HG02840 (cell line): ENCODE results near the gene EFS.

Source experiments
- ATAC-seq: cut with Tn5 transposase; IDR thresholded peaks from one replicate; pipeline ENCODE4 v1.9.1; 2021; ENCODE audit warnings: mild to moderate bottlenecking, moderate library complexity, moderate number of reproducible peaks; ENCODE audit not compliant: unreplicated experiment, low FRiP score

EFS gene

DNA sequence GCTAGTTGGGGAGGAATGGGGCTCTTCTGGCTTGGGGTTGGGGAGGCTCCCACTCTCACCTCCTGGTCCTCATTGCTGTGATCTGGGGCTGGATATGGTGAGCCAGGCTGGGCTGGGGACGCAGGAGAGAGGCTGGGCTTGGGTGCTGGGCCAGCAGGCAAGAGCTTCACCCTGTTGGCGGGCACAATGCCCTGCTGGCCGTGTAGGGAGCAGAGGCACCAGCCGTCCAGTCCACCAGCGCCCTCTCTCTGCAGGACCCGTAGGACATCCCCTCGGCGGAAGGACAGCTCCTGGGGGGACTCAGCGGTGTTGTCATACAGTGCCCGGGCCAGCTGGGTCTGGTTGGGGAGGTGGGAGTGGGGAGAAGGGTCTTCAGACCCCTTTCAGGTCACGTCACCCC, 4.5 kb downstream of the EFS start:
- ATAC-seq, result no peak

DNA sequence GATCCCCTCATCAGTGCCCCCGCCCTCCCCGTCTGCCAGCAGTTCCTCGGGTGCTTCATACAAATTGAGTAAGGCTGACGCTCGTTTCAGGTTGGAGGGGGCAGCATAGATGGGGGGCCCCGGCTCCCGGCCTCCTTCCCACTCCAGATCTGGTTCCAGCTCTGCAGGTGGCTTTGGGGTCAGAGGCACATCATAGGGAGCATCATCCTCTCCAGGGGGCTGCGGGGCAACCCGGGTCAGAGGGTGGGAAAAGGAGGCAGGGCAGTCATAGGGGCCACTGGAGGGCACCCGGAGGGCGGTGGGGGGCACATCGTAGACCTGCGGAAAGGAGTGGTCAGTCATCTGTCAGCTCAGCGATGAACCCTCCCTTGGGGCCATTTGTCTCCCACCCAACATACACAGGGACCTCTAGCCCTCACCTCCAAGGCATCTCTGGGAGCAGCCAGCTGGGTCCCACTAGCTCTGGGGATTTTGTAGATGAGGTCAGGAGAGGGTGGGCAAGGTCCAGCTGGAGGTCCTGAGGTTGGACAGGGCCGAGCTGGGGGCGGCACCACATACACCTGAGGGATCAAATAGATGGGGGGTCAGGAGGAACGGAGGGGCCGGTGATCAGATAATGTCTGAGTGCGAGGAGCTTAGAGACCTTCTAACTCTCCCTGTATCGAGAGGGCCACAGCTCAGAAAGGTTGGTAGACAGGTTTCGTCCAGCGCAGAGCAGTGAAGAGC, 5.1 kb downstream of the EFS start:
- no peak for ATAC-seq

DNA sequence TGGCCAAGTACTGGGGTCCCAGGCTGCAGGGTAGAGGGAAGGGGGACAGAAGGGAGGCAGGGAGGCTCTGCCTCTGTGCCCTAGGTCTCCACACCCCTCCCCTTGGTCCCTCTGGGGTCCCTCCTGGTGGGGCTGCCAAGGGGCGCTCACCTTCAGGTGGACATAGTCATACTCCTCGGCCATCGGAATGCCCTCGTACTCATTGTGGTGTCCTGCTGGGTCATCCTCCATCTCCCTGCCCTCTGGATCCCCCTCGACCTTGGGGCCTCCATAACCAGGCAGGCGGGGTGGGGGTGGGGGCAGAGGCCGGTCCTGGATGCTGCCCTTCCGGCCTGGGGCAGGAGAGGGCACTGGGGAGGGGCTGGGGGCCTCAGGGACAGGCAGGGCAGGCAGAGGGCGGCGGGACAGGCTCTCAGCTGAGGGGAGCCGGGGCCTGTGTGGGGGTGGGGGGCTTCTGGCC, 5.8 kb downstream of the EFS start:
- ATAC-seq, result no peak

- ATAC-seq, result no peak
Measured at GRCh38 chr14:23358553-23359166, 6.3 kb downstream of the EFS start.

DNA sequence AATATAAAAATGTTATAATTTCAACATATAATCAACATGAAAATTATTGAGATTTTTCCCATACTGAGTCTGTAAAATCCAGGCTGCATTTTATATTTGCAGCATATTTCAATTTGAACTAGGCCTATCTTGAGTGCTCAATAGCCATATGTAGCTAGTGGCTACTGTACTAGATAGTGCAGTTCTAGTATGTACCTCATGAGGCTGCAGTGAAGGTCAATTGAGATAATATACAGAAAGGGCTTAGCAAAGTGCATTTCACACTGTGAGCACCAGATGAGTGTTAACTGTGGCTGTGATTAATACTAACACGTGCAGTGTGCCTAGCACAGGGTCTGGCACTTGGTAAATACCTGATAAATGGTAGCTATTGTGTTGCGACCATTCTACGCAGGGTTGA, 6.9 kb downstream of the EFS start:
- ATAC-seq, result no peak

DNA sequence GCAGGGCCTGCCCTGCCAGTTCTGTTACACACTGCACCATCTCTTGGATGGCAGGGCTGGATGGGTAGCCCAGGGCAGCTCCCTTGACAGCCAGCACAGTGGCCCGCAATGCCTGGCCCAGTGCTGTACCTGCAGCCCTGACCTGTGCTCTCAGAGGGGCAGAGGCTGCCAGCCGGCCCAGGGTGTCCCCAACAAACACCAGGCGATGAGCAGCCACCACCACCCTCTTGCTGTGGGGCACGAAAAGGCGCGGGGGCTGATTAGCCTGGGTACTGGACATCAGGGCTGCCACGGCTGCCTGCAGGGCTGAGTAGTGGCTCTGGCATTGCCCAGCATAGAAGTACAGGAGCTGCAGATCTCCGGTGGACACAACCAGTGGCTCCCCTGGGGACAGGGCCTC, 7.7 kb downstream of the EFS start:
- no peak for ATAC-seq

DNA sequence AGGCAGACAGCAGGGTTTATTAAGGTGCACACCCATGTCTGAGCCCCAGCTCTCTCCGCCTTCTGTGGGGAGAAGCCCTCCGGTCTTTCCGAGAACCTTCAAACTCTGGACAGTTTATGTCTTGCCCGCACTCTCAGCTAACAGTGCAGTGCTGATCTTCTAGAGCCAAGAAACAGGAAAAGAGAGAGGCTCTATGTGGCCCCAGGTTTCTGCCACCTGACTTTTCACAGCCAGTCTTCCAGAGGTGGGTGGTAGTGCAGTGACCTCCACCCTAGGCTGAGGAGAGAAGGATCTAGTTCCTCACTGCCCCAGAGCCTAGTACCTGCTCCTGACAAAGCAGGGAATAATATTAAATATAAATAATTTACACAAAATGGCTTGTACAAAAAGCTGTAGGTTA, 8.3 kb downstream of the EFS start:
- ATAC-seq, result no peak

DNA sequence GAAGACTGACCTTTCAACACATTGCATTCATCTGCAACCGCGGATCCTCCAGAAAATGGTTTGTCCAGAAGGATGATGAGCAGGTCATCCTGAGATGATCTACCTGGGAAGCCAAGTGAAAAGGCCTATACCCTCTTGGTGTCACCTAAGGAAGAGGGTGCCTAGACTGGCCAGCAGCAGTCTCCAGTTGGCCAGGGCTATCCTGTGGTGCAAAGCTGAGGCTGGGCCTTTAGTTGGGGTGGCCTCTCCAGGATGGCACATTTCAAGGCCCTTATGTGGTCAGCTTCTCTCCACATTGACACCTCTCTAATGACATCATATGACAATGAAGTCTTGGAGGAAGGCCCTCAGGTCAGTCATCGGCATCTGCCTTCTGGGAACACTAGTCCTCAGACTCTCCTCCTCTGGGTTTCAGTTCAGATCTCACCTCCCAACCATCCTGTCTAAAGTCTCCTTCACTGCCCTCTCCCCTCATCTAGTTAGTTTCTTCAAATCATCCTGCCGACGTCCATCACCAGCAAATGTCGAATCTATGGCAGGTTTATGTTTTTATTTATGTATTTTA, 9.0 kb downstream of the EFS start:
- no peak for ATAC-seq

DNA sequence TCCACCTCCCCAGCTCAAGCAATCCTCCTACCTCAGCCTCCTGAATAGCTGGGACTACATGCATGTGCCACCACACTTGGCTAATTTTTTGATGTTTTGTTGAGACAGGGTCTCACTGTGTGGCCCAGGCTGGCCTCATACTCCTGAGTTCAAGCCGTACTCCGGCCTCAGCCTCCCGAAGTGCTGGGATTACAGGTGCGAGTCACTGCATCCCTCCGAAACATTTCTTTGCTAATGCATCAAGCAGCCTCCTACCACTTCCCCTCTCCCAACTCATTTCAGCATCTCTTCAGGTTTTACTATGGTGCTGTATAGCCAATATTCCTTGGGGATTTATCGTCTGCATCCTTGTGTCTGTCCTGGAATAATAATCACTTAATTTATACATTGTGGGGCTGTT, 10.0 kb downstream of the EFS start:
- no peak for ATAC-seq

GRCh38 chr14:23353433-23353780, 11.6 kb downstream of the EFS start:
- ATAC-seq, result no peak

GRCh38 chr14:23352506-23353432, 12.2 kb downstream of the EFS start, which contains the start of gene SLC22A17:
Gene SLC22A17 (minus strand): TSS chr14:23352887.
- ATAC-seq, result no peak

DNA sequence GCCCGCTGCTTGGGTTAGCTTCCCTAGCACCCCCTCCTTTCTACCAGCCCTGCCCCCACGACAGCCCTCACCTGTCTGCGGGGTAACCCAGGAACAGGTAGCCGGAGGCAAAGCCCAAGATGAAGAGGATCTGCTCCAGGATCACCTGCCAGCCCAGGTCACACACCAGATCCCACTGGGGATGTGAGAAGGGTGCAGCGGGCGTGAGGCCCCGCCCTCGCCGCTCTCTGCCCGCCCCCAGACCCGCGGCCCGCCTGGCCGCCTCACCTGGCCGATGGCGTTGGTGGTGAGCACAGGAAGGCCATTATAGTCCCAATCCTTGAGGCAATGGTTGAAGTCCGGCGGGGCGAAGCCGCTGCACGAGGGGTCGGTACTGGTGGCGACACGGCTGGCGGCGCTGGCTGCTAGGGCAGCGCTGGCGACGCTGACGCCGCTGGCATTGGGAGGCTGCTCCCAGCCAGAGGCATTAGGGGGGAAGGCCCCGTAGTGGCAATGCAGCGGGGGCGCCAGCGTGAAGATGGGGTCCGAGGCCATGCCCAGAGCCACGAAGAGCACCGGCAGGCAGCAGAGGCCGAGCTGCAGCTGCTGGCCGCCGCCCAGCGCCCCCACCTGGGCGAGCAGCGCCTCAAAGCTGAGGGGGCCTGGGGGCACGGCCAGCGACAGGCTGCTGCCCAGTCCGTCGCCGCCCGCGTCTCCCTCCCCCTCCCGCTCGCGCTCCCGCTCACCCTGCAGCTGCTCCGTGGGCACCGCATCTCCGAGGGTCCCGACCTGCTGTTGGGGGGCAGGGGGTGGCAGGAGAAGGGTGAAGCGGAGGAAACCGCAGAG, 13.1 kb downstream of the EFS start:
- no peak for ATAC-seq

- no peak for ATAC-seq
Measured at GRCh38 chr14:23349156-23349845, 15.7 kb downstream of the EFS start.

DNA sequence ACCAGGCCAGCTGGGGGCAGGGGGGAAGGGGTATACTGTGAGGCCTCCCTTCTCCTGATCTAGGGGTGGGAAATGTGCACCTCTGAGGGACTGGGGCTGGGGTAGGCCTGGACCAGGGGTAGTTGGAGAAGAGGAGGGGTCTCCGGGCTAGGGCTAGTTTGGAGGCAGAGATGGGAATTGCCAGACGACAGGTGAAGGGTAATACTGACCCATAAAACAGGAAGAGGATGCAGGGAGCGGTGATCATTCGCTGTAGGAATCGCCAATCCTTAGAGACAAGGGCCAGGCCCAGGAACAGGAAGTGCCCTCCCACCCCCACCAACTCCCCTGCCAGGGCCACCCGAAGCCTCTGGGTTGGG, 16.7 kb downstream of the EFS start:
- ATAC-seq, result no peak

- no peak for ATAC-seq
Measured at GRCh38 chr14:23347406-23348296, 17.3 kb downstream of the EFS start.

DNA sequence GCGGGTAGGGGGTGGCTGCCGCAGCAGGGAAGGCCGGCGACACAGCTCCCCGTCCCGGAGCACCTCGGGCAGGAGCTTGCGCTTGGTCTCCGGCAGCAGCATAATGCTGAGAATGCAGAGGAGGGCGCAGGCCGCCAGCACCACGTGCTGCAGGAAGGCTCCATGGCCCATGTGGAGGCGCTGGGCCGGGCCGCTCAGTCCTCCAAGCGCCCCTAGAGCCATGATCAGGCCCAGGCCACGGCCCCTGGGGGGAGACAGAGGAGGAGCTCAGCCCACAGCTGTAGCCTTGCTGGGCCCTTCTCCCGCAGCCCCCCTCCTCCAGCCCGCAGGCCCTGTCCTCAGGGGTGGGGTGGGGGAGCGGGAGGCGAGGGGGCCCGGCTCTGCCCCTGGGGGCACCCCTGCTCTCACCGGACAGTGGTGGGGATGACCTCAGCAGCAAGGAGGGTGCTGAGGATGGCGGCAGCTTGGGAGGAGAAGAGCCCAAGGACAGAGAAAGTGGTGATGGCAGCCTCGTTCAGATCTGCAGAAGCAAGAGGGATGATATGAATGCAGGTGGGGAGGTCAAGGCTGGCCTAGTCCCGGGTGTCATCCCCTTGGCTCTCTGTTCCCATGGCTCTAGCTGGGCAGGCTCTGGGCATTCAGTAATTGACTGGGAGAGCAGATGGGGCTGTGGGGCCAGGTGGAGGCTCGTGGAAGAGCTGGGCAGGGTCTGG, 18.1 kb downstream of the EFS start:
- no peak for ATAC-seq

GRCh38 chr14:23345987-23346692, 18.8 kb downstream of the EFS start:
- ATAC-seq, result no peak
